Gastrocnemius medialis (tissue), 4 donors: ENCODE data around the gene ZNF205. TPM values are rescaled to one million over a fixed set of nuclear protein-coding genes. Genes with fewer than 3 reads are reported as not detected.

Experiments
- ATAC-seq, 2 donors: fragments of 150-250 bp; one replicate each; pipeline ENCODE4 v1.9.1; 2016
- DNase-seq, 2 donors: peaks; one replicate each; pipeline ENCODE4 v3.0.0-alpha.2; 2019
- H3K27ac ChIP-seq, 4 donors: fragments of 200-600 bp; sonication (generic); 1 replicate in 1 of 4; 2 replicates in 3 of 4; pipeline ENCODE4 v1.5.1; 2016 to 2018; ENCODE audit warnings: mild to moderate bottlenecking in 2 of 4, moderate library complexity in 1 of 4
- H3K27me3 ChIP-seq, 3 donors: fragments of 200-600 bp; sonication (generic) in 2 of 3; 1 replicate in 1 of 3; 2 replicates in 2 of 3; pipeline versions ENCODE4 v1.5.1 to v1.6.0; 2016 to 2019; ENCODE audit warnings: mild to moderate bottlenecking in 1 of 3, moderate library complexity in 1 of 3
- H3K36me3 ChIP-seq, 2 donors: fragments of 200-600 bp; sonication (generic) in 1 of 2; one replicate each; pipeline ENCODE4 v1.5.1; 2017 to 2018
- H3K4me1 ChIP-seq, 2 donors: fragments of 200-600 bp; sonication (generic) in 1 of 2; one replicate each; pipeline ENCODE4 v1.5.1; 2016 to 2017; ENCODE audit warnings: mild to moderate bottlenecking in 2 of 2
- H3K4me3 ChIP-seq, 4 donors: fragments of 200-600 bp; sonication (generic) in 3 of 4; 1 replicate in 1 of 4; 2 replicates in 3 of 4; pipeline ENCODE4 v1.5.1; 2016 to 2019; ENCODE audit warnings: mild to moderate bottlenecking in 2 of 4
- H3K9me3 ChIP-seq, 3 donors: fragments of 200-600 bp; sonication (generic) in 2 of 3; 1 replicate in 1 of 3; 2 replicates in 2 of 3; pipeline ENCODE4 v1.5.1; 2016 to 2019
- POLR2A ChIP-seq, 2 donors: fragments of 450-650 bp; IDR thresholded peaks; one replicate each; pipeline ENCODE4 v1.6.1; 2017; ENCODE audit warnings: antibody characterized with exemption in 2 of 2, mild to moderate bottlenecking in 2 of 2, moderate library complexity in 2 of 2
- in situ Hi-C, 4 donors: fragments of 200-750 bp; cut with MboI; loops; one replicate each; pipeline versions ENCODE4 v1.15.0 to v1.8.0; 2017; ENCODE audit warnings: low sequenced_read_pairs in 4 of 4
- intact Hi-C: fragments of 100-400 bp; cut with DNase I; formaldehyde crosslinking; loops from one replicate; pipeline ENCODE4 v1.15.1; 2023; ENCODE audit warnings: low total_unique reads
- total RNA-seq, 4 donors: library from RNA; depleted of rRNA; stranded (reverse); fragments of >200 nt; gene quantifications; one replicate each; pipeline versions ENCODE4 v1.1.0 to v1.2.3, GENCODE V29; 2016
- TF ChIP-seq, protein P1 (sequence below), 5 experiments: fragments of 450-650 bp in 3 of 5; fragments of 200-600 bp in 2 of 5; sonication (generic) in 2 of 5; IDR thresholded peaks in 4 of 5; conservative IDR thresholded peaks in 1 of 5; 1 replicate in 4 of 5; 2 replicates in 1 of 5; pipeline ENCODE4 v1.5.1; 2016 to 2019; ENCODE audit warnings: antibody characterized with exemption in 5 of 5, mild to moderate bottlenecking in 3 of 5, moderate library complexity in 3 of 5

ZNF205 gene
- total RNA-seq, 4 donors from 2014 or later, result 4.8 to 10.8 (median 6.1) TPM

DNA sequence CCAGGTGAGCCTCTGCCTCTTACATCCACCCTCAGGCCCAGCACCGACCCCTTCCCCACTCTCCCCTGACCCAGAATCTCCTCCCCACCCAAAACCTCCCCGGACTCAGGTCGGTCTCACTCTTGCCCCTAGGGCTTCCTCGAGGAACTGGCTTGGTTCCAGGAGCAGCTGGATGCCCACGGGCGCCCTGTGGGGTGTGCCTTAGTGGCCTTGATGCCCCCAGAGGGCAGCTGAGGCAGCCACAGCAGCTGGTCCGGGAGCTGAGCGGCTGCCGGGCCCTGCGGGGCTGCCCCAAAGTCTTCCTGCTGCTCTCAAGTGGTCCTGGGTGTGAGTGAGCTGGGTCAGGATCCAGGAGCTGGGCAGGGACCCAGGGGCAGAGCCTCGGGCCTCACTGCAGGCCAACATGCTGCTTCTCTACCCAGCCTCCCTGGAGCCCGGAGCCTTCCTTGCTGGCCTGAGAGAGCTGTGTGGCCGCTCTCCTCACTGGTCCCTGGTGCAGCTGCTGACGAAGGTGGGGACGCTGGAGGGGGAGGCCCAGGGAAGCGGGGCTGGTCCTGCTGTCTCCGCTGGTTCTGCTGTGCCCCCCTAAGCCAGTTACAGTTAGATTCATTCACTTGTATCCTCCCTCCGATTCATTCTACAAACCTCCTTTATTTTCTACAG lies 32.1 kb downstream of the ZNF205 start:
- intact Hi-C loops (loop anchor here (5.0 to 10.0 kb wide), 2 partner anchors 260 to 1532 kb away; partner anchors contain the start of genes CRAMP1, FLYWCH2 and IFT140), in situ Hi-C loops (no loop called here)
- Histone ChIP-seq H3K9me3 (no peaks in the 10 kb centered on the region), H3K36me3 (peaks cover 0 to 8% of the 10 kb centered on the region in 2 donors), H3K27me3 (no peaks in the 10 kb centered on the region), H3K27ac (peak overlapping the region; percentile 92 to 98 (median 94)), H3K4me3 (no peak overlapping the region), H3K4me1 (peaks cover 31 to 51% of the 10 kb centered on the region in 2 donors)
- peak in 1 of 2 donors; percentile 4 for ATAC-seq
- peak in 1 of 2 donors; percentile 46 for DNase-seq
- TF ChIP-seq, protein P1, sequence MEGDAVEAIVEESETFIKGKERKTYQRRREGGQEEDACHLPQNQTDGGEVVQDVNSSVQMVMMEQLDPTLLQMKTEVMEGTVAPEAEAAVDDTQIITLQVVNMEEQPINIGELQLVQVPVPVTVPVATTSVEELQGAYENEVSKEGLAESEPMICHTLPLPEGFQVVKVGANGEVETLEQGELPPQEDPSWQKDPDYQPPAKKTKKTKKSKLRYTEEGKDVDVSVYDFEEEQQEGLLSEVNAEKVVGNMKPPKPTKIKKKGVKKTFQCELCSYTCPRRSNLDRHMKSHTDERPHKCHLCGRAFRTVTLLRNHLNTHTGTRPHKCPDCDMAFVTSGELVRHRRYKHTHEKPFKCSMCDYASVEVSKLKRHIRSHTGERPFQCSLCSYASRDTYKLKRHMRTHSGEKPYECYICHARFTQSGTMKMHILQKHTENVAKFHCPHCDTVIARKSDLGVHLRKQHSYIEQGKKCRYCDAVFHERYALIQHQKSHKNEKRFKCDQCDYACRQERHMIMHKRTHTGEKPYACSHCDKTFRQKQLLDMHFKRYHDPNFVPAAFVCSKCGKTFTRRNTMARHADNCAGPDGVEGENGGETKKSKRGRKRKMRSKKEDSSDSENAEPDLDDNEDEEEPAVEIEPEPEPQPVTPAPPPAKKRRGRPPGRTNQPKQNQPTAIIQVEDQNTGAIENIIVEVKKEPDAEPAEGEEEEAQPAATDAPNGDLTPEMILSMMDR (IDR thresholded peaks at IDR 0.05 in 4 of 5, conservative IDR thresholded peaks at IDR 0.05 in 1 of 5), result no peak
- TF ChIP-seq POLR2A (IDR thresholded peaks at IDR 0.05), result no peak

DNA sequence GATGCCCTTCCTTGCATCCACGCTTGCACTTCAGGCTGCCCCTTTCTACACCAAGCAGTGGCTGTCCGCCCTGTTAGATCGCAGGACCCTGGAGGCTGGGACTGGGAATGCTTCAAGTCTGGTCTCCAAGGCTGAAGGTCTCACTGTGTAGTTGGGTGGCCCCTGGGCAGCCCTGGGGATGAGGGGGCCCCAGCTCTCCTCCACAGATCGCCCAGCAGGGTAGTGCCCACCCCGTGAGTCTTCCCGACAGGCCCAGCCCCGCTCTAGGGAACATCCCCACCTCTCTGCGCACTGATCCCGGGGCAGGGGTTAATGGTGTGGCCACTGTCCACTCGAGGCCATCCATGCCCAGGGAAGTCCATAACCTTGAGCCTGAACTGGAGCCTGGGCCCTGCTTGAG lies 32.8 kb downstream of the ZNF205 start:
- H3K27ac ChIP-seq, result peak overlapping the region in 2 of 4 donors; percentile 96 to 98
- in situ Hi-C loops (no loop called here), intact Hi-C loops (loop anchor here (10.0 kb wide), 1 partner anchor 260 kb away; the partner anchor contains the start of gene FLYWCH2)
- H3K9me3 ChIP-seq, result no peaks in the 10 kb centered on the region
- TF ChIP-seq POLR2A (IDR thresholded peaks at IDR 0.05), result no peak
- TF ChIP-seq, protein P1 (IDR thresholded peaks at IDR 0.05 in 4 of 5, conservative IDR thresholded peaks at IDR 0.05 in 1 of 5), result no peak
- H3K27me3 ChIP-seq, result no peaks in the 10 kb centered on the region
- H3K4me3 ChIP-seq, result no peak overlapping the region
- peaks cover 0 to 8% of the 10 kb centered on the region in 2 donors for H3K36me3 ChIP-seq
- peaks cover 38 to 51% of the 10 kb centered on the region in 2 donors for H3K4me1 ChIP-seq
- ATAC-seq, result no peak
- DNase-seq, result no peak

DNA sequence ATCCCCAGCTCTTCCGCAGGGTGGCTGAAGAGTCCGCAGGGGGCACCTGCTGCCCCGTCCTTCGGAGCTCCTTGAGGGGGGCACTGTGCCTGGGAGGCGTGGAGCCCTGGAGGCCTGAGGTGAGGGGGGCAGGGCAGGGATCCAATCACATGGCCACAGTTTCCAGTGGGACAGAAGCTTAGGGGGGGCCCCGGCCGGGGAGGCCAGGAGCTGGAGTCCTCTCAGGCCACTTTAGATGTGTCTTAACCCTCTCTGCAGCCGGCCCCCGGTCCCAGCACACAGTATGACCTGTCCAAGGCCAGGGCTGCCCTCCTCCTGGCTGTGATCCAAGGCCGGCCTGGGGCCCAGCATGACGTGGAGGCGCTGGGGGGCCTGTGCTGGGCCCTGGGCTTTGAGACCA lies 33.3 kb downstream of the ZNF205 start:
- DNase-seq (no peak), ATAC-seq (no peak)
- no peak overlapping the region for H3K27ac ChIP-seq
- peaks cover 0 to 8% of the 10 kb centered on the region in 2 donors for H3K36me3 ChIP-seq
- H3K4me3 ChIP-seq, result no peak overlapping the region
- intact Hi-C loops, result loop anchor here (10.0 kb wide), 1 partner anchor 261 kb away; the partner anchor contains the start of gene FLYWCH2
- H3K9me3 ChIP-seq, result no peaks in the 10 kb centered on the region
- peaks cover 0 to 2% (median 1%) of the 10 kb centered on the region in 3 donors for H3K27me3 ChIP-seq
- TF ChIP-seq POLR2A (IDR thresholded peaks at IDR 0.05), result no peak
- TF ChIP-seq, protein P1 (IDR thresholded peaks at IDR 0.05 in 4 of 5, conservative IDR thresholded peaks at IDR 0.05 in 1 of 5), result no peak
- H3K4me1 ChIP-seq, result peaks cover 39 to 52% of the 10 kb centered on the region in 2 donors
- in situ Hi-C loops, result no loop called here

DNA sequence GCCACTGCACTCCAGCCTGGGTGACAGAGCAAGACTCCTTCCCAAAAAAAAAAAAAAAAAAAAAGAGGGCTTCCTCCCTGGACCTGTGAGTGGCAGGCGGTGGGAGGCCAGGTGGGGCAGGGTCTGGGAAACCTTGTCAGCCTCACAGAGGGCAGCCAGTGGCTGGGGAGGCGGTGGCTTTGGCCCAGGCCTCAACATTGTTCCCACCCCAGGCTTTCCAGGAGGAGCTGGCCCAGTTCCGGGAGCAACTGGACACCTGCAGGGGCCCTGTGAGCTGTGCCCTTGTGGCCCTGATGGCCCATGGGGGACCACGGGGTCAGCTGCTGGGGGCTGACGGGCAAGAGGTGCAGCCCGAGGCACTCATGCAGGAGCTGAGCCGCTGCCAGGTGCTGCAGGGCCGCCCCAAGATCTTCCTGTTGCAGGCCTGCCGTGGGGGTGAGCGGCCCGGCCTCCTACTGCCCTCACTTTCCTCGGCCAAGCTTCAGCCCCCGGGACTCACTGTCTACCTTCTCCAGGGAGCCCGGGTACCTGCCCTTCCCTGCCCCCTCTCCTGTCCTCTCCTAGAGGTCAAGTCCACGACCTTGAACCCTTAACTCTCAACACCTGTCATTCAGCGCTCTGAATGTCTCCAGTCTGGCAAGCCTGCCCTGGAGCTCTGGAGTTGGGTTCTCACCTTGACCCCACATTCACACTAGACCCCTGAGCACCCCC lies 34.8 kb downstream of the ZNF205 start:
- Histone ChIP-seq H3K36me3 (no peaks in the 10 kb centered on the region), H3K4me3 (no peak overlapping the region), H3K4me1 (peaks cover 37 to 43% of the 10 kb centered on the region in 2 donors), H3K9me3 (no peaks in the 10 kb centered on the region), H3K27ac (no peak overlapping the region), H3K27me3 (peaks cover 3 to 16% (median 11%) of the 10 kb centered on the region in 3 donors)
- ATAC-seq (no peak), DNase-seq (no peak)
- no peak for TF ChIP-seq POLR2A (IDR thresholded peaks at IDR 0.05)
- TF ChIP-seq, protein P1 (IDR thresholded peaks at IDR 0.05 in 4 of 5, conservative IDR thresholded peaks at IDR 0.05 in 1 of 5), result no peak
- in situ Hi-C loops (no loop called here), intact Hi-C loops (loop anchor here (10.0 kb wide), 1 partner anchor 262 kb away; the partner anchor contains the start of gene FLYWCH2)
